SK-N-SH (cell line): Measurements from ENCODE around the gene ANO10. TPM values are rescaled to one million over a fixed set of nuclear protein-coding genes. Genes with fewer than 3 reads are reported as not detected.
"Not testable (repeated sequence)": the region's sequence is repeated elsewhere in the genome, so short reads cannot be mapped to it uniquely, and the experiment has no call there.

ENCODE experiments used
- CTCF ChIA-PET: fragments of 300-600, 350-600 bp; formaldehyde crosslinking; extraction: SDS; loops from one replicate; lab custom pipeline; 2021; lab: Yijun Ruan, JAX
- POLR2A ChIA-PET: fragments of 350-600 bp; sonication (Branson Sonifier 250); formaldehyde crosslinking; extraction: SDS; loops from one replicate; lab custom pipeline; 2020; ENCODE audit warnings: antibody characterized with exemption, inconsistent platforms; lab: Yijun Ruan, JAX
- DNase-seq: peaks from one replicate; pipeline ENCODE4 v3.0.0; 2012
- H2AFZ ChIP-seq: fragments of 200-600 bp; sonication (generic); 2 replicates; pipeline ENCODE4 v1.8.1; 2016; ENCODE audit warnings: antibody characterized with exemption, mild to moderate bottlenecking, low read depth
- H3F3A ChIP-seq: fragments of 200-600 bp; sonication (generic); replicated peaks from 2 replicates; pipeline ENCODE3; 2016; ENCODE audit warnings: antibody characterized with exemption, mild to moderate bottlenecking; ENCODE audit not compliant: insufficient read depth
- H3K27ac ChIP-seq, 2 experiments: fragments of 200-500 bp in 1 of 2; fragments of 200-600 bp in 1 of 2; sonication (Bioruptor generic) in 1 of 2; sonication (generic), shearing (Covaris generic) in 1 of 2; 2 replicates each; pipeline versions ENCODE4 v1.5.1 to v1.6.1; 2014 to 2016; ENCODE audit warnings: low read depth in 2 of 2, inconsistent platforms in 1 of 2, low read length in 1 of 2, mild to moderate bottlenecking in 1 of 2, mixed read lengths in 1 of 2
- H3K27me3 ChIP-seq: fragments of 200-600 bp; sonication (generic), shearing (Covaris generic); 2 replicates; pipeline ENCODE4 v1.6.1; 2016; ENCODE audit warnings: mixed run types; ENCODE audit not compliant: insufficient read depth
- H3K36me3 ChIP-seq, 2 experiments: fragments of 200-500 bp in 1 of 2; fragments of 200-600 bp in 1 of 2; sonication (Bioruptor generic) in 1 of 2; sonication (generic) in 1 of 2; replicated peaks in 1 of 2; 2 replicates each; pipeline versions ENCODE3 to v1.5.1; 2014 to 2016; ENCODE audit warnings: low read length in 1 of 2, mild to moderate bottlenecking in 1 of 2; ENCODE audit not compliant: insufficient read depth in 2 of 2, control insufficient read depth in 1 of 2
- H3K4me1 ChIP-seq, 2 experiments: fragments of 200-500 bp in 1 of 2; fragments of 200-600 bp in 1 of 2; sonication (Bioruptor generic) in 1 of 2; sonication (generic), shearing (Covaris generic) in 1 of 2; 2 replicates each; pipeline versions ENCODE4 v1.5.1 to v1.6.1; 2014 to 2016; ENCODE audit warnings: low read depth in 1 of 2, low read length in 1 of 2, mixed run types in 1 of 2; ENCODE audit not compliant: insufficient read depth in 2 of 2, control insufficient read depth in 1 of 2
- H3K4me2 ChIP-seq: fragments of 200-600 bp; sonication (generic), shearing (Covaris generic); 2 replicates; pipeline ENCODE4 v1.6.1; 2017; ENCODE audit warnings: mixed run types
- H3K4me3 ChIP-seq, 2 experiments: fragments of 200-500 bp in 1 of 2; fragments of 200-600 bp in 1 of 2; sonication (Bioruptor generic) in 1 of 2; sonication (generic), shearing (Covaris generic) in 1 of 2; 2 replicates each; pipeline versions ENCODE4 v1.5.1 to v1.8.1; 2014 to 2016; ENCODE audit warnings: low read depth in 2 of 2, inconsistent platforms in 1 of 2, low read length in 1 of 2, mild to moderate bottlenecking in 1 of 2, mixed read lengths in 1 of 2, moderate library complexity in 1 of 2
- H3K79me2 ChIP-seq: fragments of 200-600 bp; sonication (generic); 2 replicates; pipeline ENCODE4 v1.8.1; 2017; ENCODE audit warnings: mild to moderate bottlenecking; ENCODE audit not compliant: insufficient read depth
- H3K9ac ChIP-seq: fragments of 200-600 bp; sonication (generic); 2 replicates; pipeline ENCODE4 v1.6.1; 2017; ENCODE audit warnings: mixed run types
- H3K9me2 ChIP-seq: fragments of 200-600 bp; sonication (generic); 2 replicates; pipeline ENCODE4 v1.6.1; 2017; ENCODE audit warnings: mixed run types
- H3K9me3 ChIP-seq: fragments of 200-600 bp; sonication (generic); 2 replicates; pipeline ENCODE4 v1.6.1; 2017; ENCODE audit warnings: mixed run types, mild to moderate bottlenecking, moderate library complexity
- H4K20me1 ChIP-seq: fragments of 200-600 bp; sonication (generic); 2 replicates; pipeline ENCODE4 v1.6.1; 2017; ENCODE audit warnings: mild to moderate bottlenecking, mixed run types; ENCODE audit not compliant: insufficient read depth
- EZH2phosphoT487 ChIP-seq: fragments of 200-600 bp; sonication (generic); IDR thresholded peaks from 2 replicates; pipeline ENCODE4 v1.6.1; 2017; ENCODE audit warnings: low read depth, mixed run types, mild to moderate bottlenecking, antibody characterized with exemption, moderate library complexity, borderline replicate concordance
- FOSL2 ChIP-seq: IDR thresholded peaks from 2 replicates; pipeline ENCODE4 v1.4.0; 2012; ENCODE audit warnings: low read depth, mild to moderate bottlenecking, moderate library complexity, borderline replicate concordance
- GABPA ChIP-seq: IDR thresholded peaks from 2 replicates; pipeline ENCODE4 v1.4.0; 2012; ENCODE audit warnings: low read depth, mild to moderate bottlenecking
- MXI1 ChIP-seq: IDR thresholded peaks from 2 replicates; pipeline ENCODE4 v1.6.1; 2012; ENCODE audit warnings: mild to moderate bottlenecking, low read depth, low read length, improper control_type of control experiment
- NRF1 ChIP-seq: IDR thresholded peaks from 2 replicates; pipeline ENCODE4 v1.6.1; 2012; ENCODE audit warnings: low read depth, mild to moderate bottlenecking, low read length
- PBX3 ChIP-seq: IDR thresholded peaks from 2 replicates; pipeline ENCODE4; 2012
- POLR2AphosphoS5 ChIP-seq: IDR thresholded peaks from 2 replicates; pipeline ENCODE4 v1.6.1; 2012; ENCODE audit warnings: low read depth, low read length
- RAD21 ChIP-seq: IDR thresholded peaks from 2 replicates; pipeline ENCODE4 v1.6.1; 2012; ENCODE audit warnings: mild to moderate bottlenecking, low read length
- RCOR1 ChIP-seq: fragments of 150-350 bp; IDR thresholded peaks from 2 replicates; pipeline ENCODE4 v1.6.1; 2017; ENCODE audit warnings: antibody characterized with exemption, low read length
- REST ChIP-seq: IDR thresholded peaks from 2 replicates; pipeline ENCODE4 v1.6.1; 2012; ENCODE audit warnings: mild to moderate bottlenecking, low read depth, low read length, moderate library complexity
- RFX5 ChIP-seq: IDR thresholded peaks from 2 replicates; pipeline ENCODE4 v1.6.1; 2012; ENCODE audit warnings: mild to moderate bottlenecking, improper control_type of control experiment, low read length
- TEAD4 ChIP-seq: IDR thresholded peaks from 2 replicates; pipeline ENCODE4 v1.4.0; 2012; ENCODE audit warnings: mild to moderate bottlenecking, borderline replicate concordance; ENCODE audit not compliant: insufficient read depth
- USF1 ChIP-seq: IDR thresholded peaks from 2 replicates; pipeline ENCODE4 v1.4.0; 2012; ENCODE audit warnings: low read depth, borderline replicate concordance
- WGBS: methylation state at CpG from one replicate; pipeline ENCODE4 v1.1.6; 2017; ENCODE audit warnings: low lambda C conversion rate; 5-methylcytosine and 5-hydroxymethylcytosine counted together
- polyA plus RNA-seq, 3 experiments: library from polyadenylated mRNA; depleted of rRNA; stranded (reverse); fragments of >200 nt; gene quantifications; 2 replicates each; pipeline ENCODE4 v1.2.3, GENCODE V29; 2012

The ANO10 gene
- polyA plus RNA-seq, 1 of the 3 experiments (the other 2 are of a cell fraction): 16.8 TPM

GRCh38 chr3:43484926-43485488 is 136.8 kb downstream of the ANO10 start (continued):
- TF ChIP-seq PBX3 (no peak), NRF1 (no peak), TEAD4 (no peak), USF1 (no peak), GABPA (no peak), RAD21 (no peak)

GRCh38 chr3:43481375-43481774 is 140.4 kb downstream of the ANO10 start:
- no peak overlapping the region for H3K4me3 ChIP-seq
- H4K20me1 ChIP-seq: no peaks in the 10 kb centered on the region
- no peaks in the 10 kb centered on the region; a peak in 1 of 4 replicates for H3K4me1 ChIP-seq
- no peaks in the 10 kb centered on the region for H3K36me3 ChIP-seq
- no peak for TF ChIP-seq MXI1
- no peak for TF ChIP-seq EZH2phosphoT487
- TF ChIP-seq RCOR1: no peak
- TF ChIP-seq REST: no peak
- no peak for TF ChIP-seq NRF1
- no peak for TF ChIP-seq FOSL2
- TF ChIP-seq RFX5: no peak
- TF ChIP-seq POLR2AphosphoS5: no peak
- TF ChIP-seq GABPA: no peak
- TF ChIP-seq, all 33 proteins: peak for 0
- Histone ChIP-seq H3K9ac (no peak overlapping the region), H3K27me3 (no peaks in the 10 kb centered on the region), H3K27ac (no peak overlapping the region), H3K4me2 (no peak overlapping the region), H3K9me2 (no peaks in the 10 kb centered on the region), H3F3A (no peaks in the 10 kb centered on the region), H2AFZ (no peak overlapping the region), H3K79me2 (no peaks in the 10 kb centered on the region), H3K9me3 (no peaks in the 10 kb centered on the region)
- no peak for DNase-seq
- CTCF ChIA-PET: no interaction called here
- POLR2A ChIA-PET: no interaction called here

GRCh38 chr3:43478839-43479238 is 143.0 kb downstream of the ANO10 start:
- H4K20me1 ChIP-seq, POLR2A ChIA-PET, DNase-seq, H3K9me2 ChIP-seq, H3K36me3 ChIP-seq, H3K27ac ChIP-seq, H3K79me2 ChIP-seq, H2AFZ ChIP-seq, H3K9ac ChIP-seq, H3K4me1 ChIP-seq, H3K4me3 ChIP-seq, H3K27me3 ChIP-seq, H3K4me2 ChIP-seq, H3F3A ChIP-seq, H3K9me3 ChIP-seq: not testable (repeated sequence)
- CTCF ChIA-PET: interaction anchor here (1.2 to 1.5 kb wide), 2 partner anchors 16 to 517 kb away, joined by 3 to 4 read pairs; no protein-coding TSS in a partner anchor
- WGBS: 69% methylated on average over 2 of the region's 2 CpGs
